NCI-H146 treated with DMSO at 0.1 percent for 48 hours (cell line): ENCODE results near the gene ZNF57.
"Not testable (repeated sequence)": the region's sequence is repeated elsewhere in the genome, so short reads cannot be mapped to it uniquely, and the experiment has no call there.

ENCODE experiments used
- DNase-seq: peaks from one replicate; lab custom pipeline; 2025; ENCODE audit not compliant: unreplicated experiment; lab: John Stamatoyannopoulos, UW

Gene ZNF57

DNA sequence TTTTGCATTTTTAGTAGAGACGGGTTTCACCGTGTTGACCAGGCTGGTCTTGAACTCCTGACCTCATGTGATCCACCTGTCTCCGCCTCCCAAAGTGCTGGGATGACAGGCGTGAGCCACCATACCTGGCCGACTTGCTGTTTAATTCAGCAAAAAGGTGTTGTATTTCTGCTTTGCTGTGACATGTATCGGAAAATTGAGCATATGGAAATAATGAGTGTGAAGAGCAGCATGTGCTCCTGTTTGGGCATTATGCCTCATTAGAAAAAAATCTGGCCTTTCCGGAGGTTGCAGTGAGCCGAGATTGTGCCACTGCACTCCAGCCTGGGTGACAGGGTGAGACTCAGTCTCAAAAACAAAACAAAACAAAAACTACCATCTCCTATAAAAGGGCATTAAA, 10.2 kb upstream of the ZNF57 start:
- DNase-seq, result not testable (repeated sequence)

DNA sequence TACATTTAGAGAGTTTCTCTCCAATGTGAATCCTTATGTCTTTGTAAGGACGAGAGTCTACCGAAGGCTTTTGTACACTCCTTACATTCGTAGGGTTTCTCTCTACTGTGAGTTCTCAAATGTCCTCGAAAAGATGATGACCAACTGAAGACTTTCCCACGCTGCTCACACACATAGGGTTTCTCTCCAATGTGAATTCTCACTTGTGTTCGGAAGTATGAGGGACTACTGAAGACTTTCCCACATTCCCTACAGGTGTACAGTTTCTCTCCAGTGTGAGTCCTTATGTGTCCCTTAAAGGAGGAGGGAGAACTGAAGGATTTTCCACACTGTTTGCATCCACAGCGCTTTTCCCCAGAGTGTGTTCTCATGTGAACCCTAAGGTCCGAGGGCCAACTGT, 4.0 kb upstream of the ZNF57 start:
- no peak for DNase-seq

DNA sequence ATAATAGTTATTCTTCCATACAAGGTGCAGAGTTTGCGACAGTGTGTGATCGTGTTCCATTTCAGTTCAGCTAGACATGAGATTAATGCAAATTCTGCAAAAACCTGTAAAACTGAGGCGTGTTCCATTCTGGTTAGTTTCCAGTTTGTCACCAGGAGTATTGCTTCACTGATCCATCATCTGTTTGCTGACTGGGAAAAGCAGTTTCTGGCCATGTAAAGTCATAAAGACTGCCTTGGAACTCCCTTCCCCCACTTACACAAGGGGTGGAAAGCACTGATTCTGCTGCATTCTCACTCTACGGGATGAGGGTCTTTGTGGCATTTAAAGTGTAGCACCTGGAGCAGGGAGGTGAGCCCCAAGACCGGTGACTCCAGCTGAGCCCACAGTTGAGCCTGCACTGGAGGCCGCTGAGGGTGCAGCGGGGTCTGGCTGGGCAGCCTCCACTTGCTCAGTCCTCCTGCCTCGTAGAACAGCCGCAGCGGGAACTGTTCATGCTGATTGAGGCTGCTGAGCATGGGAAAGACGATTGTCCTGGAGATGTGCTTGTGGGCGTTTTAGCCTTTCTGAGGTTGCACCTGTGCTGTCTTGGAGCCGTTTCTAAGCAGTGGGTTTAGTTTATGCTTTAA, 2.0 kb downstream of the ZNF57 start:
- no peak for DNase-seq

DNA sequence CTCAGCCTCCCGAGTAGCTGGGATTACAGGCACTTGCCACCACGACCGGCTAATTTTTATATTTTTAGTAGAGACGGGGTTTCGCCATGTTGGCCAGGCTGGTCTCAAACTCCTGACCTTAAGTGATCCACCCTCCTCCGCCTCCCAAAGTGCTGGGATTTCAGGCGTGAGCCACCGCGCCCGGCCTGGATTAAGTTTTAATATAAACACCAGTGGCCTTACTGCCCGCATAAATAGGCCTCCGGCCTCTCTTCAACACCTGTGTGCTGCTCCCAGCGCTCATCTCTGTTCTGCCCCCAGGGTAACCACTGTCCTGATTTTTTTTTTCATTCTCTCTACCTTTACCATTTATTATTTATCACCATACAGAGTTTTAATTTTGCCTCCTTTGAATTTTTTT, 2.6 kb downstream of the ZNF57 start:
- not testable (repeated sequence) for DNase-seq

DNA sequence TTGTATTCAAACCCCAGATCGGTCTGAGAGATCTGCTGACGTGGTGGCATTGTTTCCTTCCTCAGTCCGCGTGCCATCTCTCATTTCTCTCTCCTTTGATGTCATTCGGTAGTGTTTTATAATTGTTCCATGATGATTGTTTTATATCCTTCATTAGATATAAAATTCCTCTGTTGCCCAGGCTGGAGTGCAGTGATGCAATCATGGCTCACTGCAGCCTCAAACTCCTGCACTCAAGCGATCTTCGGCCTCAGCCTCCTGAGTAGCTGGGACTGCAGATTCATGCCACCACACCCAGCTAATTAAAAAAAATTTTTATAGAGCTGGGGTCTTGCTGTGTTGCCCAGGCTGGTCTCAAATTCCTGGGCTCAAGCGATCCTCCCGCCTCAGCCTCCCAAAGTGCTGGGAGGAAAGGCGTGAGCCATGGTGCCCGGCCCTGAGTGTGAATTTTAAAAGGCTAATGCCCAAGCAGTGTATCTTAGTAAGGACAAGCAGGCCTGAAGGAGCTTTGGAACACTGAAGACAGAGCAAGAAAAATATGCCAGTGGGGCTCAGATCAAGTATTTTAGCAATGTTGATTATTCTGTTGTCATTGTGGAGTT, 5.3 kb downstream of the ZNF57 start:
- no peak for DNase-seq

DNA sequence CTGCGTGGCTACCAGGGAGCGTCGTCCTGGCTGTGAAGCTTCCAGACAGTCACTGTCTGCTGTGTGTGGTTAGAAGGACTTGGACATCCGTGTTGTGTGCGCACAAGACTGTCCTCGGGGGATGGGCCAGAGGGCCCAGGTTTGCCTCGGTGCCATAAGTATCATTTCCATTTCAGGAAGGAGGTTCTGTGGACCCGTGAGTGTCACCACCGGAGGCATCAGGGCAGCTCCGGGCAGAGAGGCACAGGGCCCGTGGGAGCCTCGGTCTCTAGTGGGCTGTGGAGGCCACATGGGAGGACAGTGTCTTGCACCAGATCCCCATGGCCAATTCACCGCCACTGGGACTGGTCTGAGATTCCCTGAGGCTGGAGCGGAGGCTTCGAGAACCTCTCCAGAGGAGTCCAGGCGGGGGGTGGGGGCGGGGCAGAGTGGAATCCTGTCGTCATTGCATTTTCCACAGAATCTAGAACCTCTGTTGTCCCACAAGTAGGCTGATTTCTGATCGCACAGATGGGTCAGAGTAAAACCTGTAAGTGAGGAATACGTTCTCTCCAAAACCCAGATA, 6.0 kb downstream of the ZNF57 start:
- DNase-seq, result no peak

DNA sequence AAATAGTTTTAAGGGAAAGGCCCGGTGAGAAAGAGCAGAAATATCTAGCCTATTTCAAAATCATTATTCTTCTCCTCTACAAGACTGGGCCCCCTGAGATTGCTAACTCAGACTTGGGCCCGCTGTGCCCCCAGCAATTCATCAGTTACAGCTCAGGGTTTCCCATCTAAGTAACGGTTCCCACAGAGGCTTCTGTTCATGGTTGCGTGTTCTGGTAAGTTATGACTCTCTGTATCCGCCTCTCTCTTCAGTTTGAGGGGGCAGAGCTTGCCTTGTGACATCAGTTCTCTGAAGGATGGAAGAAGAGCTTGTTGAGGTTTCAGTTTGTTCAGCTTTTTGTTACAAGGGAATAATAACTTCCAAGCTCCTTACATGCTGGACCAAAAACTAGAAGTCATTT, 11.6 kb downstream of the ZNF57 start:
- no peak for DNase-seq

DNA sequence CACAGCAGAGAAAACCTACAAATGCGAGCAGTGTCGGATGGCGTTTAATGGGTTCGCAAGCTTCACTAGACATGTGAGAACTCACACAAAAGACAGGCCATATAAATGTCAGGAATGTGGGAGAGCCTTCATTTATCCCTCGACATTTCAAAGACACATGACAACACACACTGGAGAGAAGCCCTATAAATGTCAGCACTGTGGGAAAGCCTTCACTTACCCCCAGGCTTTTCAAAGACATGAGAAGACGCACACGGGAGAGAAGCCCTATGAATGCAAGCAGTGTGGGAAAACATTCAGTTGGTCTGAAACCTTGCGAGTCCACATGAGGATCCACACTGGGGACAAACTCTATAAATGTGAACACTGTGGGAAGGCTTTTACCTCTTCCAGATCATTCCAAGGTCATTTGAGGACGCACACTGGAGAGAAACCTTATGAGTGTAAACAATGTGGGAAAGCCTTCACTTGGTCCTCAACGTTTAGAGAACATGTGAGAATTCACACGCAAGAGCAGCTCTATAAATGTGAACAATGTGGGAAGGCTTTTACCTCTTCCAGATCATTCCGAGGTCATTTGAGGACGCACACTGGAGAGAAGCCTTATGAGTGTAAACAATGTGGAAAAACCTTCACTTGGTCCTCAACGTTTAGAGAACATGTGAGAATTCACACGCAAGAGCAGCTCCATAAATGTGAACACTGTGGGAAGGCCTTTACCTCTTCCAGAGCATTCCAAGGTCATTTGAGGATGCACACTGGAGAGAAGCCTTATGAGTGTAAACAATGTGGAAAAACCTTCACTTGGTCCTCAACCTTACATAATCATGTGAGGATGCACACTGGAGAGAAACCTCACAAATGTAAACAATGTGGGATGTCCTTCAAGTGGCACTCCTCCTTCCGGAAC, 16.8 kb downstream of the ZNF57 start:
- DNase-seq, result no peak

DNA sequence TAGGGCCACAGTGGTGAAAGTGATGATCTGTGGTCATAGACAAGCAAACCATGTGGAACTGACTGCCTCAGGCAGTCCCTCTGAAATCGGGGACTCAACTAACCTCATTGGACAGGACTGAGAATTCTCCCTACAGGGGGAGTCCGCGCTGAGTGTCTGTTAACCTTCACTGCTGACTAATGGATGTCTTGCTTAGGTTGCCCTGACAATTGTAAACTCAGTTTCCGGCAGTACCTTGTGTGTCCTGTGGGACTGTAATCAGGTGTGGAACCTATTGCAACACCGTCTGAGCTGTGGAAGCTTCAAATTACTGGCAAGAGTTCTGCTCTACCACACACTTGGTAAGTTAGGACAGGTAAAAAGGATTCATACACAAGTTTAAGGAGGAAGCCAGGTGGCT, 22.3 kb downstream of the ZNF57 start:
- DNase-seq, result no peak

DNA sequence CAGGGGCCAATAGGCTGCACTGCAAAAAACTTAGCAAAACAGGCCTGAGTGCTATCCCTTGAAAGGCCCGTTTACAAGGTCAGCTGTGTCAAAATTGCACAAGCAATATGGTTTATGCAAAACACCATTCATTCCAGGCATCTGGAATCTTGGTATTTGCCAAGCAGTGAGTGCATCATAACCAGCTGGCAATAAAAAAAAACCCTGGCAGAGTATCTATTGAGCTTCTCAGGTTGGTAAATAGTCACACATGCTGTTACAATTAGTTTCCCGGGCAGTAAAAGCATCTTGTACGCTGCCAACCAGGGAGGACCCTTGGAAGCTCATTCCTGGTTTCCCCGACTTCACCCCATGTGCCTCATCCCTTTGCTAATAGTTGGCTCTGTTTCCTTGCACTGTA, 22.8 kb downstream of the ZNF57 start:
- no peak for DNase-seq

DNA sequence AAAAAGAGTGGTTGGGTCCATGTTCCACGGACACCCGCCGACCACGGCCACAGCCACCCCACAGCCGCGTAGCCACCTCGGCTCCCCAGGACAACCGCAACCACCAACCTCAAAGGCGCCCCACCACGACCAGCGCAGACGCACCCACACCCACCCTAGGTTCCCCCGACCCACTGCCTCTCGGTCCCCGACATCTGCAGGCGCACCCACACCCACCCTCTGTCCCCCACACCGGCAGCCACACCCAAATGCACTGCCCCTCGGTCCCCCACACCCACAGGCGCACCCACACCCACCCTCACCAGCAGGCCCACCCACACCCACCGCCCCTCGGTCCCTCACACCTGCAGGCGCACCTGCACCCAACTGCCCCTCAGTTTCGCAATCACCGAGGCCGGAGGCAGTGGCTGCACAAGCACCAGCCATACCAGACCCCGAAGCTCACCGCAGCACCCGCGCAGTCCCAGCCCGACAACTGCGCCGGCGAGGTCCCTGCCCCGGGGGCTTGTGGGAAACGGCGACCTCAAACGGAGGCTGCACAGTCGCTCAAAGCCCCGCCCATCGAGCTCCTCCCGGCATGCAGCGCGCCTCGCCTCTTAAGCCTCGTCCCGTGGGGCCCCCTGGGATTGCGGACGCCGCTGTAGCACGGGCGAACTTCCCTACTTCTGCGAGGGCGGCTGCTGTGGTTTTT, 25.8 kb downstream of the ZNF57 start:
- DNase-seq, result no peak

DNA sequence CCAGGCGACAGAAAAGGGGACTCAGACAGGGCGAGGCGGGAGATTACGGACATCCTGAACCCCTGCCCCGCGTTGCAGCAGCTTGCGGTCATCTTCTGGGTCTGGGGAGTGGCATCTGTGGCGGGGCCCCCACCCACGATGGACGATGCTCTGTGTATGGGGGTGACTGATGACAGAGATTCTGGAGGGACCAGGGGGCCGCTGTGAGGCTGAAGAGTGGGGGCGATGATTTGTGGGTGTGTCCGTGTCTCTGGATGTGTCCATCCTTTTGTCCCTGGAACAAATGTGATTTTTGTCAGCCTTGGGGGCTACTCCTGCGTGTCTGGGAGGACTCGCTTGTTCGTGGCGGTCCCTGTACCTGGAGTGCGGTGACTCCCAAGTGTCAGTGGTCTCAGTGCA, 26.3 kb downstream of the ZNF57 start:
- DNase-seq, result no peak

DNA sequence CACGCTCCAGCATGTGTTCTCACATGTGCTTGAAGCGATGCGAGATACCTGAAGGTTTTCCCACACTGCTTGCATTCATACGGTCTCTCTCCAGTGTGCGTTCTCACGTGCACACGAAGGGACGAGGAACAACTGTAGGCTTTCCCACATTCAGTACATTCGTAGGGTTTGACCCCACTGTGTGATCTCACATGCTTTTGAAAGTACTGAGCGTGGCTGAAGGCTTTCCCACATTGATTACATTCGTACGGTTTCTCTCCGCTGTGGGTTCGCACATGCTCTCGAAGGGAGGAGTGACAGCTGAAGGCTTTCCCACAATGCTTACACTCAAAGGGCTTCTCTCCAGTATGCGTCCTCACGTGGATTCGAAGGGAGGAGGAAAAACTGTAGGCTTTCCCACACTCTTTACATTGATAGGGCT, 32.8 kb downstream of the ZNF57 start:
- no peak for DNase-seq

DNA sequence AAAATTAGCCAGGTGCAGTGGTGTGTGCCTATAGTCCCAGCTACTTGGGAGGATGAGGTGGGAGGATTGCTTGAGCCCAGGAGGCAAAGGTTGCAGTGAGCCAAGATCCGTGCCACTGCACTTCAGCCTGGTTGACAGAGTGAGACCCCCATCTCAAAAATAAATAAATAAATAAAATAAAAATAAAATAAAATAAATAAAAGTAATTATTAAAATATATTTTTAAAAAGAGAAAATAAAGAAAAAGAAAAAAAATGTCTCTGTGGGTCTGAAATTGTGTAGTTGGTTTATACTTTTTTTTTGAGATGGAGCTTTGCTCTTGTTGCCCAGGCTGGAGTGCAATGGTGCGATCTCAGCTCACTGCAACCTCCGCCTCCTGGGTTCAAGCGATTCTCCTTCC, 35.1 kb downstream of the ZNF57 start:
- not testable (repeated sequence) for DNase-seq

DNA sequence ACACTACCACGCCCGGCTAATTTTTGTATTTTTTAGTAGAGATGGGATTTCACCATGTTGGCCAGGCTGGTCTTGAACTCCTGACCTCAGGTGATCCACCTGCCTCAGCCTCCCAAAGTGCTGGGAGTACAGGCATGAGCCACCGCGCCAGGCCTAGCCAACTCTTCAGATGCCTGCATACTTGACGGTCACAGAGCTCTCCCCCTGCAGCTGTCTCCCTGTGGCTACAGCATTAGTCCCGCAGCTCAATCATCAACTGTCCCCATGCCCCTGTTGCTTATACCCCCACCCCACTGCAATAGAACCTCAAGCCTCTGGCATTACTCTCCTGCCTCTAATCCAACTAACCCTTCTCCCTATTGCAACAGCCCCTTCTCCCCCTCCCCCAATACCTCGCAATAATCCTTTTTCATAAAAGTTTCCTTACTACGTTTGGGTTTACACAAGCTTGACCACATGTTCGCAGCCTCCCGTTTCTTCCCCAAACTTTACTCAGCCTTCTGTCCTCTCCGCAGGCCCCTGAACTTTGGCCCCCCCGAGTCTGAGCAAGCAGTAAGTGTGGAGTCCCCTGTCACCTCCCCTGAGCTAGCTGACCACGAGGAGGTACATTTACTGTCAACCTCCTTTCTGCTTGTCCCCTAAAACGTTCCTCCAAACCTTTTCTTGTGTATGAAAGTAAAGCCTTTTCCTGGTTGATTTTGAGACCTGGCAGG, 42.4 kb downstream of the ZNF57 start:
- DNase-seq, result no peak

DNA sequence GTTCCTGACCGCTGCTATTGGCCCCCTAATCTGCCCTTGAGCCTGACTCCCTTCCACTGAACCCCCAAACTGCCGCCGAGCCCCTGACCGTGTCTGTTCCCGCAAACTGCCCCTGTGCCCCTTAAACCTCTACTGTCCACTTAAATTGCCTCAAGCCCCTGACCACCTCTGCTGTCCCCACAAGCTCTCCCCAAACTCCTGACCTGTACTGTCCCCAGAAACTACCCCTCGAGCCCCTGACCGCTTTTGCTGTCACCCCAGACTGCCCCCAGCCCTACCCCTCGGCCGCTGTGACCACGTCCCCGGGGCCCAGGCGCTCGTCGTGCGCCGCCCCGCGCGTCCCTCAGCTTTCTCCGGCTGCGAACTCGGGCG, 43.7 kb downstream of the ZNF57 start:
- no peak for DNase-seq

DNA sequence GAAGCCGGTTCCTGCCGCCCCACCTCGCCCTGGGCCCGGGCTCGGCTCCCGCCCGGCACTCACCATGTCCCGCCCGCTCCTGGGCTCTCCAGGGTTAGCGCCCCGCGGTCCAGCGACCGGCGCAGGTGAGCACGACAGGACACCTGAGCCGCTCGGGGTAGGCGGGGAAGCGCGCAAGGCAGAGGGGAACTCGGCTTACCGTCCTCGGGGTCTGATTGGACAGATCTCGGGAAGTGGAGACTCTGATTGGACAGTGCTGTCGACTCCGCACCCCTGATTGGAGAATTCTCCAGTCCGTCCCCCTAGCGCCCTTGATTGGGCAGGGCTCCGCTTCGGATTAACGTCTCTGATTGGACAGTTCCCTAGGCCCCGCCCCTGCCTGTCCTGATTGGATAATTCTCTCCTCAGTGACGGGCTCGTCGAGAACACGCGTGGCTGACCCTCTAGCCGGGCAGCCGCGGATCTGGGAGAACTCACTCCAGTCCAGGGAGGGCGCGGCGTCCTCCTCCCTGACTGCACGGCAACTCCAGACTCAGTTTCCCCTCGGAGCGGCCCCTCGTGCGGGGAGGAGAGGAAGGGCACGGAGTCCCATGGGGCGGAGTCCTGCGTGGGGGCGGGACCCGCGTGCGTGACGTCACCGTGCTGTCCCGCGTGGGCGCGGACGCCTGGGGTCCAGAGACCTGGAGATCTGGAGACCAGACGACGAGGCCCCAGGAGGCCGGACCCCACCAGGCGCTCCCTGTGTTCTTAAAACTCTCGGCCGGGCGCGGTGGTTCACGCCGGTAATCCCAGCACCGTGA, 44.2 kb downstream of the ZNF57 start, which contains the start of gene ZNF77:
TSS of gene ZNF77 (minus strand) at position 197 of the 800 bp plus-strand sequence. CDS start at position 66, 131 bp downstream.
- DNase-seq, result peak; percentile 94

DNA sequence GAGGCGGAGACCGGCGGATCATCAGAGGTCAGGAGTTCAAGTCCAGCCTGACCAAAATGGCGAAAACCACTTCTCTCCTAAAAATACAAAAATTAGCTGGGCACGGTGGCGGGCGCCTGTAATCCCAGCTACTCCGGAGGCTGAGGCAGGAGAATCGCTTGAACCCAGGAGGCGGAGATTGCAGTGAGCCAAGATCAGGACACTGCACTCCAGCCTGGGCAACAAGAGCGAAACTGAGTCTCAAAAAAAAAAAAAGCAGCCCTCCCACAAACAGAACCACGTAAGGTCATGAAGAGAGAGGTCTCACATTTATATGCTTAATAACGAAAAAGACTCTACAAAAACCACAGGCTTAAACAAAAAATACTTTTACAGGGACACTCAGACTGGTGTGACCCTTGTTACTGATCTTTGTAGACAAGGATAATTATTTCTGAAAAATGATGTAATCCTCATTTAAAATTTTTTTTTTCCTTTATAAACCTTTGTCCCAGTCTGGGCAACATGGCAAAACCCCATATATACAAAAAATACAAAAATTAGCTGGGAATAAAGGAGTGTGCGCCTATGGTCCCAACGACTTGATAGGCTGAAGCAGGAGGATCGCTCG, 45.0 kb downstream of the ZNF57 start:
- DNase-seq, result no peak

DNA sequence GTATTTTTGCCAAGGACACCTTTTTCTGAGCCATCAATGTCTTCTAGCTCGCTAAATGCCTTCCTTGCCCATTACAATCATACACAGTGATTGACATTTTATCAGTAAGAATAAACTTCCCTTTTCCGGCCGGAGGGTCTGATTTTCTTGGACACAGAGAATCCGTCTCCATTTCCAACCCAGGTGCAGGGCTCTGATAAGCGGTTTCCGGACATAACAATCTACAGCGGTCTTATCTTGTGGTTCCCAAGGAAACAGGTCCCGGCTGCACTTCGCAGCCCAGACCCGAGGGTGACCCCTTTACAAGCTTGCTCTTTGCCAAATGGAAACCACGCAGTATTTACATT, 49.2 kb downstream of the ZNF57 start:
- peak; percentile 46 for DNase-seq
